Testis (tissue), 3 donors: ENCODE results near the gene VWA3A. TPM values are rescaled to one million over a fixed set of nuclear protein-coding genes. Genes with fewer than 3 reads are reported as not detected.
A peak's percentile ranks its signal among the peaks of the same experiment; 100 is the strongest.

Source experiments
- DNase-seq: peaks from one replicate; pipeline ENCODE4 v3.0.0-alpha.2; 2019
- H3K27ac ChIP-seq, 2 donors: fragments of 200-600 bp; sonication (generic); one replicate each; pipeline ENCODE4 v1.5.1; 2019
- H3K27me3 ChIP-seq: fragments of 200-600 bp; sonication (generic); one replicate; pipeline ENCODE4 v1.5.1; 2019
- H3K36me3 ChIP-seq: fragments of 200-600 bp; sonication (generic); one replicate; pipeline ENCODE4 v1.5.1; 2017; ENCODE audit warnings: low read depth; ENCODE audit errors: missing control alignments
- H3K4me1 ChIP-seq: fragments of 200-600 bp; sonication (generic); one replicate; pipeline ENCODE4 v1.5.1; 2019
- H3K4me3 ChIP-seq, 2 donors: fragments of 200-600 bp; sonication (generic); one replicate each; pipeline ENCODE4 v1.5.1; 2017 to 2019
- H3K9me3 ChIP-seq: fragments of 200-600 bp; sonication (generic); one replicate; pipeline ENCODE4 v1.5.1; 2017
- CTCF ChIP-seq, 3 experiments: fragments of 450-650 bp in 2 of 3; fragments of 200-600 bp in 1 of 3; sonication (generic) in 1 of 3; IDR thresholded peaks; one replicate each; pipeline ENCODE4 v1.5.1; 2016 to 2019; ENCODE audit warnings: antibody characterized with exemption in 3 of 3, mild to moderate bottlenecking in 2 of 3, moderate library complexity in 1 of 3
- POLR2A ChIP-seq: fragments of 450-650 bp; IDR thresholded peaks from one replicate; pipeline ENCODE4 v1.6.1; 2017; ENCODE audit warnings: antibody characterized with exemption, mild to moderate bottlenecking, moderate library complexity
- WGBS, 2 donors: methylation state at CpG; one replicate each; pipeline ENCODE4 v1.1.5; 2018; 5-methylcytosine and 5-hydroxymethylcytosine counted together
- intact Hi-C: fragments of 100-400 bp; cut with DNase I; formaldehyde crosslinking; loops from one replicate; pipeline ENCODE4 v1.15.1; 2023; ENCODE audit warnings: low total_unique reads
- polyA plus RNA-seq: library from polyadenylated mRNA; stranded (reverse); fragments of 350-450 nt; fragmentation: Illumina TruSeq; extraction: RNeasy Lipid Tissue Mini Kit (QIAGEN cat#74804); gene quantifications from one replicate; pipeline ENCODE4 v1.2.3, GENCODE V29; 2014; ENCODE audit warnings: low read depth, low replicate concordance; ENCODE audit not compliant: insufficient read depth
- total RNA-seq, 2 donors: library from RNA; depleted of rRNA; stranded (reverse); fragments of >200 nt; gene quantifications; one replicate each; pipeline ENCODE4 v1.2.3, GENCODE V29; 2016

The VWA3A gene
- total and polyA plus RNA-seq, 3 donors from 2014 or later = 5.0 to 15.8 (median 9.8) TPM

DNA sequence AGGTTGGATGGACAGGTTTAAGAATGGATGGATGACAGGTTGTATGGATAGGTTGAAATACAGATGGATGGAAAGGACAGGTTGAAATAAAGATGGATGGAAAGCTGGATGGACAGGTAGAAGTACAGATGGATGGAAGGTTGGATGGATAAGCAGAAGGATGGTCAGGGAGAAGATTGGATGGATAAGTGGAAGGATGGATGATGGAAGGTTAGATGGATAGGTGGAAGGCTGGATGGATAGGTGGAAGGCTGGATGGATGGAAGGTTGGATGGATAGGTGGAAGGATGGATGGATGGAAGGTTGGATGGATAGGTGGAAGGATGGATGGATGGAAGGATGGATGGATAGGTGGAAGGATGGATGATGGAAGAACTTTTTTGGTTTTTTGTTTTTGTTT is 69.1 kb downstream of the VWA3A start:
- Histone ChIP-seq H3K9me3 (no peaks in the 10 kb centered on the region), H3K4me3 (no peak overlapping the region), H3K36me3 (no peaks in the 10 kb centered on the region), H3K27me3 (no peaks in the 10 kb centered on the region), H3K4me1 (no peaks in the 10 kb centered on the region), H3K27ac (no peak overlapping the region)
- DNase-seq = no peak
- TF ChIP-seq POLR2A (no peak), CTCF (IDR thresholded peaks at IDR 0.05) (no peak)
- intact Hi-C loops = no loop called here

DNA sequence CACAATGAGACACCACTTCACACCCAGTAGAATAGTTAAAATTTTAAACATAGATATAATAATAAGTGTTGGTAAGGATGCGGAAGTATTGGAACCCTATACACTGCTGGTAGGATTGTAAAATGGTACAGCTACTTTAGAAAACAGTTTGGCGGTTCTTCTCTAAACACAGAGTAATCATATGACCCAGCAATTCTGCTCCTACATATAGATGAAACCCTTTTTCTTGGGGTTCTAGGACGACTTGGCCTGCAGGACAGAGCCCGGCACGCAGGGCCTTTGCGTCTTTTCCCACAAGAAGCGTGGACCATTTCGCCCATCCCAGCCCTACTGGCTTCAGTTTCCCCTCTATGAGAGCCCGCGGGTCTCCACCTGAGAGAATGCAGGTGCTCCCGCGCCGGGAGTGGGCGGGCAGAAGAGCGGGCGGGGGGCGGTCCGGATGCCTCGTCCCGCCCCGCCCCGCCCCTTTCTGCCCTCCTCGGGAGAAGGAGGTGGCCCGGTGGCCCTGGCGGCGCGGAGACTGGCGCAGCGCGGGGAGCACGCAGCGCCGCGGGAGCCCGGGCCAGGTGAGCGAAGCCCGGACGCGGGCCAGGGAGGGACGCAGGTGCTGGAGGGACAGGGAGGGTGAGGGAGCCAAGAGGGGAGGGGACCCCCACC is 69.8 kb downstream of the VWA3A start, which contains the start of gene SDR42E2:
TSS of gene SDR42E2 (plus strand) at position 508 of the 657 bp plus-strand sequence. CDS start 3,077 bp downstream, outside the sequence.
- Histone ChIP-seq H3K4me1 (no peaks in the 10 kb centered on the region), H3K4me3 (peak within 1 kb of the TSS in 1 of 2 donors; percentile 33), H3K36me3 (no peaks in the 10 kb centered on the region), H3K27ac (no peak within 1 kb of the TSS), H3K27me3 (no peaks in the 10 kb centered on the region), H3K9me3 (no peaks in the 10 kb centered on the region)
- TF ChIP-seq POLR2A (no peak), CTCF (IDR thresholded peaks at IDR 0.05) (no peak)
- no peak for DNase-seq
- WGBS, 2 donors = 6 to 21% methylated on average over 7 to 40 of the region's 40 CpGs
- intact Hi-C loops = no loop called here

- 17 to 29% methylated on average over 12 to 14 of the region's 14 CpGs for WGBS, 2 donors
- Histone ChIP-seq H3K27me3 (no peaks in the 10 kb centered on the region), H3K4me3 (peak overlapping the region in 1 of 2 donors; percentile 33), H3K4me1 (no peaks in the 10 kb centered on the region), H3K9me3 (no peaks in the 10 kb centered on the region), H3K27ac (no peak overlapping the region), H3K36me3 (no peaks in the 10 kb centered on the region)
- TF ChIP-seq POLR2A (no peak), CTCF (IDR thresholded peaks at IDR 0.05) (no peak)
- no peak for DNase-seq
- intact Hi-C loops = no loop called here
These were observed 70.3 kb downstream of the VWA3A start for GRCh38 chr16:22162656-22163009.

- H3K4me3 ChIP-seq = no peak overlapping the region
- H3K9me3 ChIP-seq = no peaks in the 10 kb centered on the region
- no peak for DNase-seq
- intact Hi-C loops = no loop called here
- H3K4me1 ChIP-seq = no peaks in the 10 kb centered on the region
- no peak for TF ChIP-seq CTCF (IDR thresholded peaks at IDR 0.05)
- TF ChIP-seq POLR2A = no peak
- no peaks in the 10 kb centered on the region for H3K27me3 ChIP-seq
- WGBS, 2 donors = 90% methylated on average over 3 to 6 of the region's 6 CpGs
- no peaks in the 10 kb centered on the region for H3K36me3 ChIP-seq
- no peak overlapping the region for H3K27ac ChIP-seq
These were observed 71.5 kb downstream of the VWA3A start for GRCh38 chr16:22163806-22164205.

- H3K9me3 ChIP-seq = no peaks in the 10 kb centered on the region
- no peak overlapping the region for H3K27ac ChIP-seq
- no peaks in the 10 kb centered on the region for H3K4me1 ChIP-seq
- no peak overlapping the region for H3K4me3 ChIP-seq
- 80 to 90% methylated on average over 5 of the region's 5 CpGs for WGBS, 2 donors
- H3K36me3 ChIP-seq = no peaks in the 10 kb centered on the region
- DNase-seq = no peak
- TF ChIP-seq CTCF (IDR thresholded peaks at IDR 0.05) = no peak
- TF ChIP-seq POLR2A = no peak
- no peaks in the 10 kb centered on the region for H3K27me3 ChIP-seq
- intact Hi-C loops = no loop called here
These were observed 72.1 kb downstream of the VWA3A start for GRCh38 chr16:22164482-22164881.
